Fibroblast of the aortic adventitia (primary cell): Measurements from ENCODE around the gene ZNF567. TPM values are rescaled to one million over a fixed set of nuclear protein-coding genes. Genes with fewer than 3 reads are reported as not detected.

Experiments used
- DNase-seq: peaks from one replicate; pipeline ENCODE4 v3.0.0-alpha.2; 2010; ENCODE audit warnings: low read depth
- H3K4me3 ChIP-seq: 2 replicates; pipeline ENCODE4 v1.5.1; 2011; ENCODE audit warnings: low read depth, mild to moderate bottlenecking, control low read depth, low read length, moderate library complexity
- CTCF ChIP-seq: IDR thresholded peaks from 2 replicates; pipeline ENCODE4 v1.5.1; 2011; ENCODE audit warnings: mild to moderate bottlenecking, low read length, control low read depth, inconsistent platforms; ENCODE audit not compliant: insufficient read depth
- total RNA-seq: library from RNA; depleted of rRNA; stranded (reverse); fragments of >200 nt; gene quantifications from 2 replicates; pipeline ENCODE4 v1.2.3, GENCODE V29; 2012; ENCODE audit warnings: low replicate concordance

Gene ZNF567
- total RNA-seq, 1 donor: 6.6 TPM

- no peak overlapping the region for H3K4me3 ChIP-seq
- no peak for TF ChIP-seq CTCF
- no peak for DNase-seq
Observed at GRCh38 chr19:36750066-36750691, 62.8 kb downstream of the ZNF567 start.

Other genes starting within 250 kb of the ZNF567 start
- gene ZNF566, start 198.1 kb upstream of the ZNF567 start, total RNA-seq: 11.6 TPM in 2 replicates
- 9.0 and 23.9 TPM in 2 replicates for gene ZNF260, start 159.3 kb upstream of the ZNF567 start, total RNA-seq
- gene ZNF529, start 114.3 kb upstream of the ZNF567 start, total RNA-seq: 10.5 TPM in 2 replicates
- gene ZNF382, start 82.3 kb upstream of the ZNF567 start, total RNA-seq: 4.6 and 17.7 TPM in 2 replicates
- gene ZNF461, start 20.8 kb upstream of the ZNF567 start, total RNA-seq: 13.3 and 31.2 TPM in 2 replicates
- gene ZNF850, start 85.2 kb downstream of the ZNF567 start, total RNA-seq: 3.0 and 5.4 TPM in 2 replicates
- gene ZNF790, start 150.8 kb downstream of the ZNF567 start, total RNA-seq: 7.4 and 13.2 TPM in 2 replicates
- 5.5 and 9.6 TPM in 2 replicates for gene ZNF345, start 163.3 kb downstream of the ZNF567 start, total RNA-seq
- gene ZNF829, start 228.7 kb downstream of the ZNF567 start, total RNA-seq: 5.2 and 5.5 TPM in 2 replicates
- gene ZNF568, start 228.7 kb downstream of the ZNF567 start, total RNA-seq: 13.5 and 24.7 TPM in 2 replicates